Motor neuron (in vitro differentiated cells): ENCODE results near the gene TMEM123. TPM values are rescaled to one million over a fixed set of nuclear protein-coding genes. Genes with fewer than 3 reads are reported as not detected.

Source experiments
- ATAC-seq, 8 experiments: fragments of 200-7000 bp; cut with Tn5 transposase; replicated peaks in 6 of 8; 2 replicates each; pipeline ENCODE4 v1.8.0; 2021; ENCODE audit warnings: mild to moderate bottlenecking in 8 of 8, moderate library complexity in 8 of 8
- H3K27ac ChIP-seq, 2 donors: fragments of 250-450 bp; sonication (Bioruptor Pico); 2 replicates each; pipeline ENCODE4 v1.9.0; 2021; ENCODE audit warnings: antibody characterized with exemption in 2 of 2, mild to moderate bottlenecking in 2 of 2, moderate library complexity in 1 of 2
- H3K4me1 ChIP-seq, 2 donors: fragments of 250-450 bp; sonication (Bioruptor Pico); replicated peaks in 1 of 2; 2 replicates each; pipeline ENCODE4 v1.6.1; 2021; ENCODE audit warnings: antibody characterized with exemption in 2 of 2, mild to moderate bottlenecking in 2 of 2, moderate library complexity in 1 of 2
- H3K4me3 ChIP-seq, 5 donors: fragments of 250-450 bp; sonication (Bioruptor Pico); 2 replicates each; pipeline ENCODE4 v1.9.0; 2021; ENCODE audit warnings: antibody characterized with exemption in 5 of 5, mild to moderate bottlenecking in 5 of 5, moderate library complexity in 4 of 5
- WGBS, 10 experiments: fragments of 450-650 bp; shearing (Covaris generic); methylation state at CpG; one replicate each; pipeline ENCODE4 v1.0.0; 2022; 5-methylcytosine and 5-hydroxymethylcytosine counted together
- in situ Hi-C, 9 experiments: fragments of 400-800 bp; cut with MboI; loops; one replicate each; pipeline ENCODE4 v1.15.0; 2021; ENCODE audit warnings: low sequenced_read_pairs in 9 of 9, low pct_unique_long_range_greater_than_20kb in 2 of 9; ENCODE audit not compliant: unreplicated experiment in 9 of 9
- total RNA-seq, 8 experiments: library from RNA; unstranded; fragments of 300-600 nt; gene quantifications; 2 replicates each; pipeline versions ENCODE4 v1.2.3 to v1.2.4, GENCODE V29; 2022

Gene TMEM123
- total RNA-seq, 8 experiments from 2014 or later, result 18.3 to 123 (median 60.0) TPM

DNA sequence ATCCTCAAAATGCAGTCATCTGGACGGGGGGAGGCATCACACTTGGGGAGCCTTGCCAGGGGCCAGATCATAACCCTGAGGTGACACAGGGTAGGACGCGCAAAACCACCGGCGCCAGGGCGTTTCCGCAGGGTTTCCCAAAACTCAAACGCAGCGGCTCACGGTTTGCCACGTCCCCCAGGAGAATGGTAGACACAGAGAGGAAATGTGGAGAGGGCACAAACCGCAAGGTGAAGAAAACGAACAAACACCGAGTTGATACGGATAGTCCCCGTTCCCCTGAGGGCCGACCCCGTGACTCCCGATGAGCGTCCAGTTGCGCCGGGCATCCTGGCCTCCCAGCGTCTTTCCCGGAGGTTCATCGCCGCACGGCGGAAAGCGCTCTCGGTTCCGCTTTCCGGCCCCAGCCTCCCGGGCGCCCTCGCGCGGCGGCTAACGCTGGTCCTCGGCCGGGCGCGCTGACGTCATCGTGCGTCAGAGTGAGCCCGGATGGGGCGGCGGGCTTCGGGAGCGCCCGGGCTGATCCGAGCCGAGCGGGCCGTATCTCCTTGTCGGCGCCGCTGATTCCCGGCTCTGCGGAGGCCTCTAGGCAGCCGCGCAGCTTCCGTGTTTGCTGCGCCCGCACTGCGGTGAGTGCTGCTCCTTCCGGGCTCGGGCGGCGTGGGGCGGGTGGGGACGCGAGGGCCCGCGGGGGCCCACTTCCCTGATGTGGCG lies 105.7 kb downstream of the TMEM123 start, which contains the start of gene BIRC2:
TSS of gene BIRC2 (plus strand) at position 467 of the 714 bp plus-strand sequence. CDS start 2,641 bp downstream, outside the sequence.
- peak within 1 kb of the TSS; percentile 84 to 89 for H3K27ac ChIP-seq
- WGBS, 10 experiments, result 0% methylated on average over 1 to 28 of the region's 77 CpGs; no CpG with 5 or more reads in 3 of the 10 experiments
- in situ Hi-C loops, result loop anchor here in 1 of 9 experiments (10.0 kb wide), 1 partner anchor 148 kb away; no protein-coding TSS in a partner anchor
- peaks cover 12 to 15% of the 10 kb centered on the region in 2 donors for H3K4me1 ChIP-seq
- ATAC-seq, result peak; percentile 86 to 96 (median 93)
- peak within 1 kb of the TSS; percentile 60 to 85 (median 77) for H3K4me3 ChIP-seq

DNA sequence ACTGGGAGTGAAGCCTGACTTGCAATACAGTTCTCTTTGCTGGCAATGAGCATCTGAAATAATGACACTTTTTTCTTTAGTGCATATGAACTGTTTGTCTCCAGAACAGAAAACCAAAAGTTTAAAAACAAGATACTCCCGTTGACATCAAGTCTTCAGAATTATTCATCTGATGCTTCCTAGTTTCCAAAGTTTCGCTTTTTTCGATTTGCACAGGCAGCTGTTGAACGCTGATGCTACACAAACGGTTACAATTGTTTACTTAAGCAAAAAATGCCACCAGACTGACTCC lies 106.2 kb downstream of the TMEM123 start:
- in situ Hi-C loops, result loop anchor here in 1 of 9 experiments (10.0 kb wide), 1 partner anchor 148 kb away; no protein-coding TSS in a partner anchor
- no peak for ATAC-seq
- Histone ChIP-seq H3K4me3 (peak overlapping the region; percentile 60 to 85 (median 77)), H3K4me1 (peaks cover 12 to 15% of the 10 kb centered on the region in 2 donors), H3K27ac (peak overlapping the region; percentile 84 to 89)
- WGBS, 10 experiments, result 0 to 6% (median 0%) methylated on average over 1 to 5 of the region's 5 CpGs; no CpG with 5 or more reads in 1 of the 10 experiments

Other genes starting within 250 kb of the TMEM123 start
- 1 to 10 TPM in 2 of 8 experiments, under 1 TPM in 6; 0.11 to 2.2 (median 0.49) TPM for gene BIRC3, start 135.3 kb downstream of the TMEM123 start, total RNA-seq
- gene BIRC2, start 105.6 kb downstream of the TMEM123 start, total RNA-seq, result 10 to 100 TPM; 22.1 to 65.0 (median 49.4) TPM
- gene MMP7, start 78.0 kb upstream of the TMEM123 start, total RNA-seq, result under 1 TPM in 1 of 8 experiments, not detected in 7; 0.86 TPM
- not detected for gene MMP20, start 172.6 kb upstream of the TMEM123 start, total RNA-seq